GM18951 (cell line): ENCODE results near the gene DAB2IP.
"Not testable (repeated sequence)": the region's sequence is repeated elsewhere in the genome, so short reads cannot be mapped to it uniquely, and the experiment has no call there.

Experiments used
- POLR2A ChIP-seq: IDR thresholded peaks from 4 replicates; pipeline ENCODE4 v1.6.1; 2011; ENCODE audit warnings: mild to moderate bottlenecking; ENCODE audit not compliant: insufficient read length, insufficient read depth; ENCODE audit errors: extremely low read depth
- in situ Hi-C: fragments of 300-500 bp; cut with MboI; formaldehyde crosslinking; loops from one replicate; pipeline ENCODE4 v1.12.0; 2022; ENCODE audit warnings: low sequenced_read_pairs, mixed read lengths, inconsistent platforms; ENCODE audit not compliant: unreplicated experiment

DAB2IP gene

DNA sequence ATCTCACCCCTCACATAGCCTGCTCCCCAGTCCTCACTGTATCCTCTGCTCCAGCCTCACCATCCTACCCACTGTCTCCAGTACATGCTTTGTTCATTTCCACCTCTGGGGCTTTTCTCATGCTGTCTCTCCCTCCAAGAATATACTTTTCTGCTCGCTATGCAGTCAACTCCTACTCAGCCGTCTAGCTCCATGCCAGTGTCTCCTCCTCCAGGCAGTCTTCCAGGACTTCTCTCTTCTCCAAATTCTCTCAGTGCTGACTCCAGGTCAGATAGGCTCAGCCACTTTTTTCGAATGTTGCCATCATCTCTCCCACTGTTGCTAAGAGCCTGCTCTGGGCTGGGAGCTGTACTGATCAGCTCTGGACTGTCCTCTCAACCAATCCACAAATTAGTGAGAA lies 8.0 kb upstream of the DAB2IP start:
- TF ChIP-seq POLR2A: no peak

GRCh38 chr9:121644040-121644439 lies 7.4 kb upstream of the DAB2IP start:
- in situ Hi-C loops: not testable (repeated sequence)

More for the DNA sequence above, 8.0 kb upstream of the DAB2IP start:
- in situ Hi-C loops: no loop called here

DNA sequence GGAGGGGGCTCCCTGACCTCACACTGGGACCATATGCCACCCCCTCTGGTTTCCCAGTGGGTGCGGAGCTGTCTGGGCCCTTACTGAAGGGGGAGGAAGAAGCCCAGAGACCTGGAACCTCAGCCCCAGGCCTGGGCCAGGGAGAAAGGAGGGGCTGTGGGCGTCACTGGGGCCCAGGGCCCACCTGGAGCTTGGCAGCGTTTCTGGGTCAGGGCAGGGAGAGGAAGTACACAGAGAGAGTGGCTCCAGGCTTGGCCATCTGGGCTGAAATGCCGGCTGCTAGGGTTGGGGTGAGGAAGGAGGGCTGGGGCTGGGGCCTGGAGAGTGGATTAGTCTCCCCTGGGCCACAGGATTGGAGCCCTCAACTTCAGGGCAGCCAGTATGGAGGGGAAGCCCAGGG lies 6.4 kb upstream of the DAB2IP start:
- in situ Hi-C loops: no loop called here
- TF ChIP-seq POLR2A: no peak

DNA sequence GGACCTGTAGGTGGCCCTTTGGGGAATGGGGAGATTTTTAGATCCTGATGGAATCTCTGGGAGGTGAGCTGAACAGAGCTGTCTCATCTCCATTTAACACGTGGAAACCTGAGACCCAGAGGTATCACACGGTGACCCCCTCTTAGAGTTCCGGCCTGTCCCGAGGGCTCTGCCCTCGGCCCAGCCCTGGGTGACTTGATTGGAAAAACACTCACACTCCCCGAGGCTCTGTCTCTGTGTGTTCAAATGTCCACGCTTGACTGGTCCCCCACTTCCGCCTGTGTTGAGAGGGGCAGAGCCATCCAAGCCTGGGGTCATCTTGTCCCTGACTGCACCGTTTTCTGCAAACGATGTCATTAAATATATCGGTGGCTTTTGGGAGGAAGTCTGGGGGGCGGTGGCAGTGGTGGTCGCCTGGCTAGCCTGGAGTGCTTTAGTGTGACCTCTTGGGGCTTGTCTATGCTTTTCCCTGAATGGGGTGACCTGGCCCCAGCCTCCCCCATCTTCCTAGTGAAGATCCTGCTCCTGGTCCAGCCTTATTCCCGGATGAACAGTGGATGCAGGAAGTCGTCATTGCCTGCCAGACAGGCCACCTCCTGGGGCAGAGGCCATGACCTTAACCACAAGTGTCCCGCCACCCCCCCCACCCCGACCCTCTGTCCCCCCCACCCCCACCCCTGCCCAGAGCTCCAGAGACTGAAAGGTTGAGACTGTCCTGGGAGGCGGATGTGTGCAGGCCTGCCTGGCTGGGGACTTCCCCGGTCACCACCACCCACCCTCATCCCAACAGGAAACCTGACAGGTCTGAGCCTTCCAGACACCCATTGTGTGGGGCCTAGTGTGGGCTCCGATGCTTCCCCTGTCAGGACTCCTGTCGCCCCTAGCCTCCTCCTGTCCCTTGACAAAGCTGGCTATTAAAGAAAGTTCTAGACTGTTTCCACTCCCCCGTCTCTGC lies 5.3 kb upstream of the DAB2IP start:
- no peak for TF ChIP-seq POLR2A
- in situ Hi-C loops: no loop called here

DNA sequence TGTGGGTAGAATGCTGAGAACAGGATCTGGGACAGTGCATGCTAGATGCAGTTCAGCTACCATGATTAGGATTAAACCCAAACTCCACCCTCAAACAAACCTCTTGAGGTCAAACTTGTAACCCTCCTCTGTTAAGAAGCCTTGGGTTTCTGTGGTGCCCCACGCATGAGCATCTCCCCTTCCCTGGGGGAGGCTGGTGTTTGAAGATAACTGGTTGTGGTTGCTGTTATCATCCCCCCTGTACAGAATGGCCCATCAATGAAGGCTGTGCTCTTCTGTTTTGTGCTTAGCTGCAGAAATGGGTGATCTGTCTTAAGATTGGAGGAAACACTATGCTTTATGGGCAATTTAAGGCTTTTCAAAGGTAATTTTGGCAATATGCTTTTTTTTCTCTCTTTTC lies 4.4 kb upstream of the DAB2IP start:
- in situ Hi-C loops: no loop called here
- no peak for TF ChIP-seq POLR2A

DNA sequence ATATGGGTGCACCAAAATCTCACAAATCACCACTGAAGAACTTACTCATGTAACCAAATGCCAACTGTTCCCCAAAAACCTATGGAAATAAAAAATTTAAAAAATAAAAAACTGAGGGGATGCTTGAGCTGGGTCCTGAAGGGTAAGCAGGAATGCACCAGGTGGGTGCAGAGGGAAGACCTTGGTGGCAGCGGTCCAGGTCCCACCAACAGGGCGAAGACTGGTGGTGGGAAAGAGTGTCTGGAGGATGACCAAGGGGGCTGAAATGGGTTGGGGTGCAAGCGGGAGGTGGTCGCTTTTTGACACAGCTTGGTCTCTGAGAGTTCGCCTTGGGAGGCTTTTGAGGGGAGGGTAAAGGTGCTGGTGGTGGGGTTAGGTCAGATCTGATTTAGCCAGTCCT lies 3.3 kb upstream of the DAB2IP start:
- TF ChIP-seq POLR2A: no peak
- in situ Hi-C loops: no loop called here

DNA sequence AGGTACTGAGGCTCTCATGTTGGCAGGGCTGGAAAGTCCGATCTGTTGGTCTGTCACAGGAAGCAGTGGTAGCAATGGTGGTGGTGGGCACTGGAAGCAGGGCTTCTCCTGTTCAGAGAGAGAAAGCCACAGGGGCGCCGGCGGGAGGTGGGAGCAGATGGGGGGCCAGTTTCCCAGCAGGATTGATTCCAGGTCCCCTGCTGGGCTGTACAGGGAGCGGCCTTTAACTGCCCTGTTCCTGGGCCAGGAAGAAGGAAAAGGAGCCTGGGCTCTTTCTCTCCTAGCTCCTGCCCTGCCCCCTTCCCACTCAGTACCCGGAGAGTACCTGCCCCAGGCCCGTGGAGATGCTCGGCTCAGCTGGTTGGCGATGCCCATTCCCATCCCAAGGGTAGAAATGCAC lies 2.6 kb upstream of the DAB2IP start:
- in situ Hi-C loops: no loop called here
- no peak for TF ChIP-seq POLR2A

GRCh38 chr9:121649476-121650216 lies 1.8 kb upstream of the DAB2IP start:
- TF ChIP-seq POLR2A: no peak

DNA sequence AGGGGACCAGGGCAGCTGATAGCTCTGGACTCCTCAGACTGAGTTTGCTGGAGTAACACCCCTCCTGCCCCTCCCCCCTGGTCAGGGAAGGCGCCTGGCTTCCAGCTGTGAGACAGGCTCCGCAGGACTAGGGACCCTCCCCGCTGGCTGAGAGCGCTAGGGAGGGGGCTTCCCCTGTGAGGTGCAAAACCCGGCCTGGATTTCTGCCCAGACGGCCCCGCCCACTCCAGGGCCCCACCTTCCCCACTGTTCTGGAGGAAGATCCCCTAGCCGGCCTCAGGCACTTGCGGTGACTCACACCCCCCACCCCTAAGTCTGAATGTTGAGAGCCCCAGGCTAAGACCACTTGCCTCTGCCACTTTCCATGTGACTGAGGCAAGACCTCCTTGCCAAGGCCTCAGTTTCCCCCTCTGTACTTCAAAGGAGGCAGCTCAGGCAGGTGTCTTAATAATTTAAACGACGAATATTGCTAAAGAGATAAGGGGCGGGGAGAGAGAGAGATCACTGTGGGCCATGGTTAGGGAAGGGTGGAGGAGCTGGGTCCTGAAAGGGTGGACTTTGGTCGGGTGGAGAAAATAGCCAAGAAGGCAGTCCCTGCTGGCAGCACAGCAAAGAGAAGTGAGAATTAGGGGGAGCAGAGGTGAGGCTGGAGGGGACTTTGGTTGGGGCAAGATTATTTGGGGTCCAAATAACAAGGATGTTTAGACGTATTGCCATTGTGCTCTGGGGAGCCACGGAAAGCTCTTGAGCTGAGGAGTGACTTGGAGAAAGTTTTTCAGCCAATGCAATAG lies 1.0 kb upstream of the DAB2IP start:
- TF ChIP-seq POLR2A: no peak
- in situ Hi-C loops: no loop called here

More at GRCh38 chr9:121649476-121650216, 1.8 kb upstream of the DAB2IP start:
- in situ Hi-C loops: no loop called here

DNA sequence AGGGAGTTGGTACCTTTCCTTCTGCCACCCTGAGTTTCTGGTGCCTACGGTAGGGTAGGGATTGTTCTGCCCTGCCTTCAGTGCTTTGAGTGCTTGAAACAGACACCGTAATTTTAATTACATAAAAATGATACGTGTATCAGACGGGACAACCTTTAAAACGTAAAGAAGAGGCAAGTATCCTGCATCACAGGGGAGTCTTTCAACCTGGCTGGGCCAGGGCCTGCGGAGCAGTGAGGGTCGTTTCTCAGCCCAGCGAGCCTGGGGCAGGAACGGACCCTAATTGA lies 483 bp upstream of the DAB2IP start:
- in situ Hi-C loops: no loop called here
- no peak for TF ChIP-seq POLR2A

- in situ Hi-C loops: no loop called here
- TF ChIP-seq POLR2A: no peak
Measured at GRCh38 chr9:121652021-121652837, 795 bp downstream of the DAB2IP start.

DNA sequence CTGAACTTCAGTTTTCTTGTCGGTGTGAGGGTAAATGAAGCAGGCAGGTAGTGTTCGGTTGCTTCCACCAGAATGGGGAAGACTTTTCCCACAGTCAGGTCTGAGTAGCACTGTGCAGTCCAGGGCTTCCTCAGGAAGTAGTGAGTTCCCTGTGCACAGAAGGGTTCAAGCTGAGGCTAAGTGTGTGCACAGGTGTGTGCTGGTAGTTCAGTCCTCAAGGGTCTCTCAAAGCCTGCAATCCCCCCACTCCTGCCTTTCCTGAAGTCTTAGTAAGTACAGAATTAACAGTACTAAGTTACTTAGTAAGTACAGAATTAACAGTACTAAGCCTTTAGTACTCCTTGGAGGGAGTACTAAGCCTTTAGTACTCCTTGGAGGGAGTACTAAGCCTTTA lies 1.4 kb downstream of the DAB2IP start:
- no peak for TF ChIP-seq POLR2A
- in situ Hi-C loops: no loop called here
